ENCODE results near the gene WDR5. TPM values are rescaled to one million over a fixed set of nuclear protein-coding genes. Genes with fewer than 3 reads are reported as not detected.
"Not testable (repeated sequence)": the region's sequence is repeated elsewhere in the genome, so short reads cannot be mapped to it uniquely, and the experiment has no call there.

Gene WDR5
- polyA plus RNA-seq (2013) = 23.0 TPM

- peak; percentile 86 to 92 (median 91) for DNase-seq
- Histone ChIP-seq H3K9me3 (ENCODE audit: control extremely low read depth in 1 of 5, control insufficient read depth in 4 of 5, insufficient read depth in 2 of 5, low read depth in 1 of 5, low read length in 4 of 5) (no peaks in the 10 kb centered on the region), H3K4me3 (ENCODE audit: control insufficient read depth in 1 of 7, extremely low read depth in 1 of 7, insufficient read depth in 4 of 7, low read depth in 2 of 7, low read length in 6 of 7) (peak within 1 kb of the TSS; percentile 77 to 94 (median 81)), H3K27ac (ENCODE audit: insufficient read depth in 1 of 2, low read depth in 1 of 2, low read length in 2 of 2, poor library complexity in 1 of 2, severe bottlenecking in 2 of 2) (peak within 1 kb of the TSS; percentile 54 to 83), H3K36me3 (ENCODE audit: control insufficient read depth in 4 of 4, insufficient read depth in 4 of 4, low read length in 3 of 4) (peaks cover 0 to 26% (median 11%) of the 10 kb centered on the region in 4 experiments), H3K4me1 (ENCODE audit: control extremely low read depth in 1 of 4, control insufficient read depth in 4 of 4, insufficient read depth in 4 of 4, low read length in 3 of 4) (peaks cover 0 to 36% (median 29%) of the 10 kb centered on the region in 4 experiments), H3K27me3 (replicated peaks in 2 of 5; ENCODE audit: control insufficient read depth in 4 of 5, insufficient read depth in 5 of 5, low read length in 4 of 5) (no peaks in the 10 kb centered on the region)
- POLR2A ChIA-PET = no interaction called here
- under 1% methylated on average over 55 of the region's 81 CpGs for WGBS (ENCODE audit: insufficient coverage)
- CTCF ChIA-PET = interaction anchor here (0.6 to 1.5 kb wide), 3 partner anchors 26 to 38 kb away, joined by 3 read pairs; partner anchors contain the start of gene RNU6ATAC
Measured at GRCh38 chr9:134135343-134136117, at the start of gene WDR5. Gene WDR5 (plus strand): TSS chr9:134136082. CDS start chr9:134139878, 3,796 bp downstream.

GRCh38 chr9:134088063-134088725 lies 47.7 kb upstream of the WDR5 start:
- CTCF ChIA-PET = interaction anchor here (1.1 to 1.3 kb wide), 2 partner anchors 10 to 17 kb away, joined by 3 to 4 read pairs; no protein-coding TSS in a partner anchor
- Histone ChIP-seq H3K4me3 (ENCODE audit: control insufficient read depth in 1 of 7, extremely low read depth in 1 of 7, insufficient read depth in 4 of 7, low read depth in 2 of 7, low read length in 6 of 7) (no peak overlapping the region), H3K9me3 (ENCODE audit: control extremely low read depth in 1 of 5, control insufficient read depth in 4 of 5, insufficient read depth in 2 of 5, low read depth in 1 of 5, low read length in 4 of 5) (peaks cover 0 to 7% (median 4%) of the 10 kb centered on the region in 5 experiments), H3K36me3 (ENCODE audit: control insufficient read depth in 4 of 4, insufficient read depth in 4 of 4, low read length in 3 of 4) (no peaks in the 10 kb centered on the region), H3K4me1 (ENCODE audit: control extremely low read depth in 1 of 4, control insufficient read depth in 4 of 4, insufficient read depth in 4 of 4, low read length in 3 of 4) (no peaks in the 10 kb centered on the region), H3K27me3 (replicated peaks in 2 of 5; ENCODE audit: control insufficient read depth in 4 of 5, insufficient read depth in 5 of 5, low read length in 4 of 5) (peaks cover 0 to 1% (median 0%) of the 10 kb centered on the region in 5 experiments), H3K27ac (ENCODE audit: insufficient read depth in 1 of 2, low read depth in 1 of 2, low read length in 2 of 2, poor library complexity in 1 of 2, severe bottlenecking in 2 of 2) (no peak overlapping the region)
- DNase-seq = no peak
- POLR2A ChIA-PET = no interaction called here
- 98% methylated on average over 11 of the region's 14 CpGs for WGBS (ENCODE audit: insufficient coverage)

GRCh38 chr9:134089972-134090371 lies 45.9 kb upstream of the WDR5 start:
- no peaks in the 10 kb centered on the region for H3K4me1 ChIP-seq (ENCODE audit: control extremely low read depth in 1 of 4, control insufficient read depth in 4 of 4, insufficient read depth in 4 of 4, low read length in 3 of 4)
- ChIA-PET POLR2A (no interaction called here), CTCF (no interaction called here)
- H3K36me3 ChIP-seq (ENCODE audit: control insufficient read depth in 4 of 4, insufficient read depth in 4 of 4, low read length in 3 of 4) = no peaks in the 10 kb centered on the region
- H3K4me3 ChIP-seq (ENCODE audit: control insufficient read depth in 1 of 7, extremely low read depth in 1 of 7, insufficient read depth in 4 of 7, low read depth in 2 of 7, low read length in 6 of 7) = no peak overlapping the region
- WGBS (ENCODE audit: insufficient coverage) = 96% methylated on average over 4 of the region's 4 CpGs
- no peaks in the 10 kb centered on the region for H3K27me3 ChIP-seq (replicated peaks in 2 of 5; ENCODE audit: control insufficient read depth in 4 of 5, insufficient read depth in 5 of 5, low read length in 4 of 5)
- peaks cover 0 to 7% (median 4%) of the 10 kb centered on the region in 5 experiments for H3K9me3 ChIP-seq (ENCODE audit: control extremely low read depth in 1 of 5, control insufficient read depth in 4 of 5, insufficient read depth in 2 of 5, low read depth in 1 of 5, low read length in 4 of 5)
- H3K27ac ChIP-seq (ENCODE audit: insufficient read depth in 1 of 2, low read depth in 1 of 2, low read length in 2 of 2, poor library complexity in 1 of 2, severe bottlenecking in 2 of 2) = no peak overlapping the region
- no peak for DNase-seq

- CTCF ChIA-PET = interaction anchor here (0.6 to 1.7 kb wide), 8 partner anchors 8 to 317 kb away, joined by 3 to 5 read pairs (median 3); no protein-coding TSS in a partner anchor
- Histone ChIP-seq H3K4me3 (ENCODE audit: control insufficient read depth in 1 of 7, extremely low read depth in 1 of 7, insufficient read depth in 4 of 7, low read depth in 2 of 7, low read length in 6 of 7) (no peak overlapping the region), H3K36me3 (ENCODE audit: control insufficient read depth in 4 of 4, insufficient read depth in 4 of 4, low read length in 3 of 4) (no peaks in the 10 kb centered on the region), H3K27ac (ENCODE audit: insufficient read depth in 1 of 2, low read depth in 1 of 2, low read length in 2 of 2, poor library complexity in 1 of 2, severe bottlenecking in 2 of 2) (no peak overlapping the region), H3K27me3 (replicated peaks in 2 of 5; ENCODE audit: control insufficient read depth in 4 of 5, insufficient read depth in 5 of 5, low read length in 4 of 5) (no peaks in the 10 kb centered on the region), H3K4me1 (ENCODE audit: control extremely low read depth in 1 of 4, control insufficient read depth in 4 of 4, insufficient read depth in 4 of 4, low read length in 3 of 4) (no peaks in the 10 kb centered on the region), H3K9me3 (ENCODE audit: control extremely low read depth in 1 of 5, control insufficient read depth in 4 of 5, insufficient read depth in 2 of 5, low read depth in 1 of 5, low read length in 4 of 5) (no peaks in the 10 kb centered on the region)
- POLR2A ChIA-PET = interaction anchor here (0.9 kb wide), 1 partner anchor 44 kb away, joined by 4 read pairs; no protein-coding TSS in a partner anchor
- WGBS (ENCODE audit: insufficient coverage) = 48% methylated on average over 13 of the region's 13 CpGs
- peak; percentile 67 to 82 (median 76) for DNase-seq
Measured at GRCh38 chr9:134099123-134099761, 36.6 kb upstream of the WDR5 start.

GRCh38 chr9:134100040-134100439 lies 35.8 kb upstream of the WDR5 start:
- Histone ChIP-seq H3K4me3 (ENCODE audit: control insufficient read depth in 1 of 7, extremely low read depth in 1 of 7, insufficient read depth in 4 of 7, low read depth in 2 of 7, low read length in 6 of 7) (no peak overlapping the region), H3K36me3 (ENCODE audit: control insufficient read depth in 4 of 4, insufficient read depth in 4 of 4, low read length in 3 of 4) (no peaks in the 10 kb centered on the region), H3K27ac (ENCODE audit: insufficient read depth in 1 of 2, low read depth in 1 of 2, low read length in 2 of 2, poor library complexity in 1 of 2, severe bottlenecking in 2 of 2) (no peak overlapping the region), H3K9me3 (ENCODE audit: control extremely low read depth in 1 of 5, control insufficient read depth in 4 of 5, insufficient read depth in 2 of 5, low read depth in 1 of 5, low read length in 4 of 5) (no peaks in the 10 kb centered on the region), H3K4me1 (ENCODE audit: control extremely low read depth in 1 of 4, control insufficient read depth in 4 of 4, insufficient read depth in 4 of 4, low read length in 3 of 4) (no peaks in the 10 kb centered on the region), H3K27me3 (replicated peaks in 2 of 5; ENCODE audit: control insufficient read depth in 4 of 5, insufficient read depth in 5 of 5, low read length in 4 of 5) (no peaks in the 10 kb centered on the region)
- no peak for DNase-seq
- POLR2A ChIA-PET = no interaction called here
- WGBS (ENCODE audit: insufficient coverage) = 98% methylated on average over 5 of the region's 5 CpGs
- CTCF ChIA-PET = interaction anchor here (0.6 to 1.1 kb wide), 3 partner anchors 25 to 940 kb away, joined by 3 to 4 read pairs (median 4); no protein-coding TSS in a partner anchor

GRCh38 chr9:134101133-134101532 lies 34.7 kb upstream of the WDR5 start:
- H3K4me3 ChIP-seq (ENCODE audit: control insufficient read depth in 1 of 7, extremely low read depth in 1 of 7, insufficient read depth in 4 of 7, low read depth in 2 of 7, low read length in 6 of 7); H3K27ac ChIP-seq (ENCODE audit: insufficient read depth in 1 of 2, low read depth in 1 of 2, low read length in 2 of 2, poor library complexity in 1 of 2, severe bottlenecking in 2 of 2); H3K27me3 ChIP-seq (replicated peaks in 2 of 5; ENCODE audit: control insufficient read depth in 4 of 5, insufficient read depth in 5 of 5, low read length in 4 of 5); DNase-seq; POLR2A ChIA-PET; H3K9me3 ChIP-seq (ENCODE audit: control extremely low read depth in 1 of 5, control insufficient read depth in 4 of 5, insufficient read depth in 2 of 5, low read depth in 1 of 5, low read length in 4 of 5); H3K4me1 ChIP-seq (ENCODE audit: control extremely low read depth in 1 of 4, control insufficient read depth in 4 of 4, insufficient read depth in 4 of 4, low read length in 3 of 4); H3K36me3 ChIP-seq (ENCODE audit: control insufficient read depth in 4 of 4, insufficient read depth in 4 of 4, low read length in 3 of 4): not testable (repeated sequence)
- WGBS (ENCODE audit: insufficient coverage) = 11% methylated on average over 1 of the region's 6 CpGs
- CTCF ChIA-PET = interaction anchor here (0.8 kb wide), 1 partner anchor 38 kb away, joined by 3 read pairs; no protein-coding TSS in a partner anchor

All from common myeloid progenitor, CD34-positive (primary cell).